Stimulated activated CD8-positive, alpha-beta memory T cell treated with anti-CD3 and anti-CD28 coated beads, Interleukin-12 subunit alpha, Interleukin-12 subunit beta, amount 100 ng/mL, for 24 hours (primary cell): ENCODE data around the gene PRKCSH.

ENCODE experiments used
- DNase-seq: peaks from one replicate; pipeline ENCODE4 v3.0.0-alpha.2; 2020; ENCODE audit errors: extremely low read depth

The PRKCSH gene

DNA sequence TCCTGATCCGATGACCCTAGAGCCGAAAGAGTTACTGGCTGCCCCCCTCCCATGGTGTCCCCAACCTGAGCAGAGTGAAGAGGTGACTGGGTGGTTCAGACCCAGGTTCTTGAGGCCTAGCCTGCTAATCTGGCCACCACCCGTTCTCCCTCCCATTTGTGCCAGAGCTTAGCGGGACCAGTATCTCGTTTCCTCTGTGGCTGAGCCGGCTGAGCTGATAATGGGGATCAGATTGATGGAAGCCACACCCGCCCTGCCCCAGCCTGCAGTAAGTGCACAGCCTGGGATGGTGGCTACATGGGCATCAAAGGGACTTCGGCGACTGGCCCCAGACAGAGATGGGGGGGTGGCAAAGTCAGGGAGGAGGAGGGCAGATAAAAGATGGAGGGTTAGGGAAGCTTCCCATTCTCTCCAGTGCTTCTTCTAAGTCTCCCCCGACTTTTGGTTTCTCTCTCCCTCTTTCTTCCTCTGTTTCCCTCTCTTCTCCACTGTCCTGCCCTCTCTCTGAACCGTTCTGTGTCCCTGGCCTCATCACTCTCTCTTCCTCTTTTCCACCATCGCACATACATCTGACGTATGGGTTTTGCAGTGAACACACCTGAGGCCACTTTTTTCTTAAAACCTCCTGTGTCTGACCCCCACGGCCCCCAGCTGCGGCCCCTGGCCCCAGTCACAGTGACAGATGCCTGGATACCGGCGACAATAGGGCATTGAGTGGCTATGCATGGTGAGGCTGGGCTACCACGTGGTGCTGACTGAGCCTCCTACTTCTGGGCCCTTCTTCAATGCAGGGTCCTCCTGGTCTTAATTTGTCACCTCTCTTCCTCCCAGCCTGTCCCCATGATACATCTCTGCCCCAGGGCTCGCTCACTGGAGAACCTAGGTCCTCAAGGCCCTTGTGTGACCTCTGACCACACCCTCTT lies 43.0 kb downstream of the PRKCSH start:
- no peak for DNase-seq

GRCh38 chr19:11479090-11479897 lies 43.9 kb downstream of the PRKCSH start:
- DNase-seq = no peak

DNA sequence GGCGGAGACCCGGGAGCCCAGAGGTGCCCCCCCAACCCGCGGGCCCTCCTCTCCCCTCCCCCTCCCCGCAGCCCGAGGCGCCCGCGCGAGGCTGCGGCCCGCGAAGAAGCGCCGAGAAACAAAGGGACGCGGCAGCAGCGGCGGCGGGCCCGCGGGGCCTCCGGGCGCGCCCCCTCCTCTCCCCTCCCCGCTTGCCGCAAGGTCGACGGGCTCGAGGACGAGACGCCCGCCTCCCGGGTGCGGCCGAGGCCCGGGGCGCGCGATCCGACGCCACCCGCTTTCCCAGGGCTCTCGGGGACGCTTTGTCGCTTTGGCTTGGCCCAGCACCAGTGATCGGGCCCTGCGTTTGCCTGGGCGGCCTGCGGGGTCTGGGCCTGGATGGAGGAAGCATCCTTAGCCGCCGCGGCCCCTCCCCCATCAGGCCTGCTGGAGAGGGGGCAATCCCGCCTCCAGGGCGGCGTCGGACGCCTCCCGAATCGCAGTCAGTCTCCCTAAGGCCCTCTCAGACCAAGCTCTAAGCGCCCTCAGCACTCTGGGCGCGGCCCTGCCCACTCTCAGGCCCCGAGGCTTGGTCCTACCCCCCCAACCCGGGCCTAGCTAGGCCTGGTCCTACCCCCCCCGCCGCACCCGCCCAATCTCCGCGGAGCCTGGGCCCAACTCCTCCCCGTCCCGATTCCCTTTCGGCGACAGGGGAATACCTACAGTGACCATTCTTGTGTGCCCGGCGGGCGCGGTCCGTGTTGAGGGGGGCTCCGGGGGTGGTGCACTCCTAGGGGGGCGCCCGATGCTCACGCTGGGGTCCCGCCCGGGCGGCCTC lies 44.7 kb downstream of the PRKCSH start:
- no peak for DNase-seq

- DNase-seq = no peak
Measured at GRCh38 chr19:11480715-11481533, 45.5 kb downstream of the PRKCSH start, which contains the start of gene ELAVL3. TSS of gene ELAVL3 (minus strand) at chr19:11481046. CDS start at chr19:11480608, 438 bp downstream.

DNA sequence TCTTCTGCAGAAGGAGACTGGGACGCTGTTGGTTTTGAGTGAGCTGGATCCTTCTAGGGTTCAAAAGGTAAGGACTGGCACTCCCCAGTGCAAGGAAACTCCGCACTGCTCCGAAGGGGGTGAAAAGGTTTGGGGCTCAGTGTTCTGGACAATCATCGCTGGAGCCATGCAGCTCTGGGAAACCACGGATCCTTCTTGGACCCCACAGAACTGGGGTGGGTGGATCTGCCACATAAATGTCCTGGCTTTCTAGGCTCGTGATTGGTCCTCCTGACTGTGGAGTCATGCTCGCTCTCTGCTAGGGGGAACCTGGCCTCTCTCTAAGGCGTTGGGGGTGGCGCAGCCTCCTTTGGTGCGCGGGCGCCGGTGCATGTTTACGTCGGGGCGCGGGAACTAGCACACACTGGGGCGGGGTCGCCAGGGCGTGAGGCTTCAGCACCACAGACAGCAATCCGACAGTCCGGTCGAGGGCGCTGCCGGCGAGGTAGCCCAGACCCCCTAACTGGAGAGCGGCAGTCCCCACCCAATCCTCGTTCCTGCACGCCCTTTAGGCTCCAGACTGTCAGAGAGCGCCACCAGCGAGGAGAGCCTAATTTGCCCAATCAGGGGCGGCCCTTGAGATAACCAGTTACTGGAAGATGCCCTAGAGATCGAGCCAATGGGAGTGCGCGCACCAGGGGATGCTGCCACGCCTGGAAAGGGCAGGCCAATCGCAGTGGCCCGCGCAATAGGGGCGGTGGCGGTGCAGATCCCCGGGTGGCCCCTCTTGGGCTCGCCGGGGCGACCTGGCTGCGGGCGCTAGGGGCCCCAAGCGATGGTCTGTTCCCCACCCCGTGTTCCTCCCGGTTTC lies 46.3 kb downstream of the PRKCSH start:
- DNase-seq = peak; percentile 65

DNA sequence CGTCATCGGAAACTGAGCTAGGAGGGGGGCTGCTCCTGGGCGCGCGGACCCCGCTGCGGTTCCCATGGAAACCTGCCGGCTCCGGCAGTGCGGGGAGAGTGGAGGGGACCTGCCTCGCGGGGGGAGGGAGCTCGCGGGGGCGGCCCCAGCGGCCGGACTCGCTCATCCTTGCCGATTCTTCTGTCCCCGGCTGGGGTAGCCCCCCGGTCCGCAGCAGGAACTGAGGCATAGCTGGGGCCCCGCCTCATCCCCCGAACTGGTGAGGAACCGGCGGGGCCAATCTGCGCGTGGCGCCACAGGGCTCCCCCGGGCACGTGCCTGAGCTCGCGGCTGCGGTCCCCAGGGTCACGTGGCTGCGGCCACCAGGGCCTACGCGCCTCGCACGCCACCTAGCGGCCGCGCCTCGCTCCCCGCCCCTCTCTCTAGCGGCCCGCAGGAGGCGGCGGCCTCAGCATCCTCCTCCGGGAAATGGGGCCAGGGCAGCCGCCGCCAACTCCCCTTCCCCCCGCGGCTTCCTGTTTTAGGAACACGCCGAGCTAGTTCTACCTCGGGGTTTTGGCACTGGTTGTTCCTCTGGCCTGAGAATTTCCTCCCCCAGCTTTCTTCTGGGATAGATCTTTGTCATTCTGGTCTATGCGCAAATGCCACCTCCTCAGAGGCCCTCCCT lies 47.1 kb downstream of the PRKCSH start:
- DNase-seq = peak; percentile 76

GRCh38 chr19:11483366-11484111 lies 48.1 kb downstream of the PRKCSH start:
- no peak for DNase-seq

GRCh38 chr19:11485245-11485837 lies 49.9 kb downstream of the PRKCSH start:
- DNase-seq = no peak

DNA sequence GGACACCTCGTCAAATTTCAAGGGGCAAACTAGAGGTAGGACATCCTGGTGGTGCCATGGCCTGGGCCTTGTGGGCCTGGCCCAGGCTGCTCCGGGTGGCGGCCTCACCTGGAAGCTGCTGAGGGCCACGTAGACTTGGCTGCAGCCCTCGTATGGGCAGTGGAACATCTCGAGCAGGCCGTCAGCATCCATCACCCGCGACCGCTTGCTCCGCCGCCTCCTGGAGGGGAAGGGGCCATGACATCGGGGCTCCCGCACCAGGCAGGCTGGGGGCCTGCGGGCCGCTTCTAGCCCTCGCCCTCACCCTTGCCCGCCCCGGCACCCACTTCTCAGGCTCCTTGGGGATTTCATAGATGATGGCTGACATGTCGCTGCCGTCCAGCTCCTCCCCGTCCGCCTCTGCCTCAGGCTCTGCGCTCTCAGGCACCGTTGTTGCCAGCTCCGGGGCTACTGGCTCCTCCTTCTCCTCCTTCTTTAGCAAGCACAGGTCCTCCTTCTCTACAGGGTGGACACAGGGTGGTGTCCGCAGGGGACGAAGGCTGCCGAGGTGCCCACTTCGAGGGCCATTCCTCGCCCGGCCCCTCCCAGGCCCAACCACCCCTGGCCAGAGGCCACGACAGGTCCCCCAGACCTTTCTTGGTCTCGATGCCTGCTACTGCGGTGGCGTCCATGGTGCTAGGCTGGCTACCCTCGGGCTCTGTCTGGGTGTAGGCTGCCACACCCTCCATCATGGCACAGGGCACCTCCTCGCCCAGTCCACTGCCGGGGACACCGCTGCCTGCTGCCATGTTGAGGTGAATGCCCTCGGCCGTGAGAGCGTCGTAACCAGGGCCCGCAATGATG lies 51.4 kb downstream of the PRKCSH start:
- no peak for DNase-seq

GRCh38 chr19:11489378-11489777 lies 53.9 kb downstream of the PRKCSH start:
- no peak for DNase-seq

GRCh38 chr19:11494634-11495285 lies 59.3 kb downstream of the PRKCSH start:
- DNase-seq = no peak

- DNase-seq = no peak
Measured at GRCh38 chr19:11495481-11495880, 60.0 kb downstream of the PRKCSH start.

- no peak for DNase-seq
Measured at GRCh38 chr19:11495885-11496284, 60.5 kb downstream of the PRKCSH start.

DNA sequence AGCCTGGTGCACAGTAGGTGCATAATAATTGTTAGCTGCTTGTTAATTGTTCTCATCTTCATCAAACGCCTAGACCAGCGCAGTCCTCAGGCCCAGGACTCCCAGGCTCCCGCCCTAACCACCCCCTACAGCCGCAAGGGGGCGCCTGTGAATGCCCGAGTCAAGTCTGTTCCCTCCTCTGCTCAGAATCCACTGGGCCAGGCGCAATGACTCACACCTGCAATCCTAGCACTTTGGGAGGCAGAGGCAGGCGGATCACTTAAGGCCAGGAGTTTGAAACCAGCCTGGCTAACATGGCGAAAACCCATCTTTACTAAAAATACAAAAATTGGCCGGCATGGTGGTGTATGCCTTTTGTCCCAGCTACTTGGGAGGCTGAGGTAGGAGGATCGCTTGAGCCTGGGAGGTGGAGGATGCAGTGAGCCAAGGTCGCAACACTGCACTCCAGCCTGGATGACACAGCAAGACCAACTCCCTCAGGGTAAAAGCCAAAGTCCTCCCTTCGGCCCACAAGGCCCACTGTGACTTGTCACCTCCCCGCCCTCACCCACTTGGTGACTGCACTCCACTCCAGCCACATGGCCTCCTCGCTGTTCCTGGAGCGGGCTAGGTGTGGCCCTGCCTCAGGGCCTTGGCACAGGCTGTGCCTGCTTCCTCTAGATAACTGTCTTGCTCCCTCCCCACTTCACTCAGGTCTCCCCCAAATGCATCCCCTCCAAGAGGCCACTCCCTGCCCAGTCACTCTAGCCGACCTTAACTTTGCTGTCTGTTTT lies 61.1 kb downstream of the PRKCSH start:
- peak; percentile 37 for DNase-seq

GRCh38 chr19:11499220-11499726 lies 63.8 kb downstream of the PRKCSH start:
- DNase-seq = no peak

DNA sequence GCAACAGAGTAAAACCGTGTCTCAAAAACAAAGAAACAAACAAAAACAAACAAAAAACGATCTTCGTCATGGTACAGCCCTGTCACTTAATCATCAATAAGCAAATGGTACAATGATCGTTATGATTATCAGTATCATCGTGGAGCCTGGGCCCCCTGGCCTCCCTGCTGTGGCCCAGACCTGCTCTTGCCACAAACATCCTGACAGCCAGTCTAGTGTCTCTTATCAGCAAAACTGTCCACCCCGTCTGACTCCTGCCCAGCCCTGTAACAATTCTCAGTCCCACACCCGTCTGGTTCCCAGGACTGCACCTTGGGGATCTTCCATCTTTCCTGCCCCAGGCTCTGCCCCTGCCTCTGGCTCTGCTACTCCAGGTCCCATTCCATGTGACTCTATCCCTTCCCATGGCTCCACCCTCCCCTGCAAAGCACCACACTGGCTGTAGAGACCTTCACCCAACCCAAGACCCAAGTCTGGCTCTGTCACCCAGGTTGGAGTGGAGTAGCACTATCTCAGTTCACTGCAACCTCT lies 64.5 kb downstream of the PRKCSH start:
- DNase-seq = no peak
